T-helper 22 cell (primary cell): ENCODE results near the gene RGL3.
"Not testable (repeated sequence)": the region's sequence is repeated elsewhere in the genome, so short reads cannot be mapped to it uniquely, and the experiment has no call there.

ENCODE experiments used
- DNase-seq: peaks from one replicate; pipeline ENCODE4 v3.0.0-alpha.2; 2020; ENCODE audit warnings: low read depth

Gene RGL3

GRCh38 chr19:11418549-11419506 lies at the start of gene RGL3:
Gene RGL3, minus strand, starts transcription at chr19:11419314. Its CDS starts 36 bp downstream, at chr19:11419278.
- no peak for DNase-seq

GRCh38 chr19:11468266-11468845 lies 49.2 kb upstream of the RGL3 start:
- not testable (repeated sequence) for DNase-seq

- no peak for DNase-seq
Measured at GRCh38 chr19:11465600-11465999, 46.5 kb upstream of the RGL3 start.

GRCh38 chr19:11464333-11465265 lies 45.5 kb upstream of the RGL3 start:
- DNase-seq, result no peak

- no peak for DNase-seq
Measured at GRCh38 chr19:11463391-11463790, 44.3 kb upstream of the RGL3 start.

GRCh38 chr19:11461453-11461852 lies 42.3 kb upstream of the RGL3 start:
- no peak for DNase-seq

GRCh38 chr19:11460207-11460606 lies 41.1 kb upstream of the RGL3 start:
- no peak for DNase-seq

- not testable (repeated sequence) for DNase-seq
Measured at GRCh38 chr19:11458912-11459311, 39.8 kb upstream of the RGL3 start.

GRCh38 chr19:11458236-11458900 lies 39.3 kb upstream of the RGL3 start:
- no peak for DNase-seq

- DNase-seq, result no peak
Measured at GRCh38 chr19:11457831-11458230, 38.7 kb upstream of the RGL3 start.

- DNase-seq, result no peak
Measured at GRCh38 chr19:11457115-11457514, 38.0 kb upstream of the RGL3 start.

GRCh38 chr19:11456659-11457058 lies 37.5 kb upstream of the RGL3 start:
- no peak for DNase-seq

- DNase-seq, result not testable (repeated sequence)
Measured at GRCh38 chr19:11455233-11455554, 36.1 kb upstream of the RGL3 start.

GRCh38 chr19:11453468-11454341 lies 34.6 kb upstream of the RGL3 start:
- no peak for DNase-seq

- DNase-seq, result no peak
Measured at GRCh38 chr19:11452620-11453310, 33.7 kb upstream of the RGL3 start.

GRCh38 chr19:11451871-11452619 lies 32.9 kb upstream of the RGL3 start:
- no peak for DNase-seq

- DNase-seq, result no peak
Measured at GRCh38 chr19:11451327-11451870, 32.3 kb upstream of the RGL3 start.

- no peak for DNase-seq
Measured at GRCh38 chr19:11450570-11451326, 31.6 kb upstream of the RGL3 start.
